GM12878 (cell line): ENCODE measurements around the gene TIMP4. TPM values are rescaled to one million over a fixed set of nuclear protein-coding genes. Genes with fewer than 3 reads are reported as not detected.

Experiments
- ATAC-seq: fragments of 200-7000 bp; cut with Tn5 transposase; 3 replicates; pipeline ENCODE4 v1.9.1; 2020; ENCODE audit warnings: mild to moderate bottlenecking, moderate library complexity
- BruUV-seq: library from RNA; stranded (reverse); fragments of 400-500 nt; replicated peaks from 2 replicates; lab custom pipeline; 2021; lab: Mats Ljungman, UMichigan
- CTCF ChIA-PET: fragments of 300-600 bp; sonication (Branson Sonifier 250); formaldehyde crosslinking; extraction: SDS; loops from one replicate; lab custom pipeline; 2021; ENCODE audit warnings: inconsistent platforms; lab: Yijun Ruan, JAX
- POLR2A ChIA-PET: fragments of 350-600 bp; formaldehyde crosslinking; extraction: SDS; loops from one replicate; lab custom pipeline; 2021; ENCODE audit warnings: inconsistent platforms; lab: Charles Lee
- RAD21 ChIA-PET: fragments of 300-600 bp; sonication (Branson Sonifier 250); formaldehyde crosslinking; loops from one replicate; lab custom pipeline; 2023; ENCODE audit warnings: antibody characterized with exemption; ENCODE audit not compliant: unreplicated experiment; lab: Charles Lee
- SMC1A ChIA-PET: fragments of 300-600 bp; sonication (Branson Sonifier 250); formaldehyde crosslinking; loops from one replicate; lab custom pipeline; 2023; ENCODE audit not compliant: unreplicated experiment, uncharacterized antibody; lab: Charles Lee
- DNase-seq: peaks from one replicate; pipeline ENCODE4 v3.0.0-alpha.2; 2011; ENCODE audit warnings: low read depth, low spot score
- FAIRE-seq: peaks from 3 replicates; lab custom pipeline; 2011; peaks lifted over from hg19 to GRCh38; lab: Jason Lieb, UNC
- H2AFZ ChIP-seq: 2 replicates; pipeline ENCODE4 v1.6.0; 2011; ENCODE audit warnings: low read depth, low read length, control low read depth; ENCODE audit not compliant: control insufficient read depth
- H3K27ac ChIP-seq: 2 replicates; pipeline ENCODE4 v1.5.1; 2011; ENCODE audit warnings: control low read depth; ENCODE audit not compliant: control insufficient read depth, insufficient read depth
- H3K27me3 ChIP-seq, 2 experiments: replicated peaks in 1 of 2; 2 replicates each; pipeline versions ENCODE4 v1.6.0 to v1.6.1; 2011; ENCODE audit warnings: low read length in 1 of 2; ENCODE audit not compliant: control insufficient read depth in 2 of 2, insufficient read depth in 2 of 2
- H3K36me3 ChIP-seq, 2 experiments: 2 replicates each; pipeline ENCODE4 v1.5.1; 2011; ENCODE audit warnings: low read length in 1 of 2; ENCODE audit not compliant: control insufficient read depth in 2 of 2, insufficient read depth in 2 of 2
- H3K4me1 ChIP-seq: 2 replicates; pipeline ENCODE4 v1.6.1; 2011; ENCODE audit warnings: mild to moderate bottlenecking, low read length, moderate library complexity, mixed read lengths; ENCODE audit not compliant: control insufficient read depth, insufficient read depth
- H3K4me2 ChIP-seq: 2 replicates; pipeline ENCODE4 v1.6.0; 2011; ENCODE audit warnings: control low read depth; ENCODE audit not compliant: control insufficient read depth, insufficient read depth
- H3K4me3 ChIP-seq: fragments of 200-600 bp; sonication (generic); 2 replicates; pipeline ENCODE4 v1.5.1; 2016
- H3K79me2 ChIP-seq: 2 replicates; pipeline ENCODE4 v1.6.0; 2011; ENCODE audit warnings: low read length; ENCODE audit not compliant: control insufficient read depth, insufficient read depth
- H3K9ac ChIP-seq: 2 replicates; pipeline ENCODE4 v1.8.0; 2011; ENCODE audit warnings: low read length, control low read depth, mixed read lengths; ENCODE audit not compliant: control insufficient read depth, insufficient read depth
- H3K9me3 ChIP-seq: replicated peaks from 3 replicates; pipeline ENCODE4 v1.5.1; 2011; ENCODE audit warnings: mild to moderate bottlenecking, low read length; ENCODE audit not compliant: control insufficient read depth, insufficient read depth
- H4K20me1 ChIP-seq: 2 replicates; pipeline ENCODE4 v1.6.0; 2011; ENCODE audit not compliant: control insufficient read depth, insufficient read depth
- CREM ChIP-seq: IDR thresholded peaks from 2 replicates; pipeline ENCODE4 v1.6.1; 2014; ENCODE audit warnings: antibody characterized with exemption, low read depth
- NFXL1 ChIP-seq: fragments of 450-650 bp; IDR thresholded peaks from 2 replicates; pipeline ENCODE4 v1.6.1; 2017; ENCODE audit warnings: antibody characterized with exemption, mild to moderate bottlenecking, borderline replicate concordance
- POLR2AphosphoS2 ChIP-seq: IDR thresholded peaks from 2 replicates; pipeline ENCODE4 v1.6.1; 2011; ENCODE audit warnings: low read depth, mild to moderate bottlenecking, low read length, improper control_type of control experiment, moderate library complexity
- ZBED1 ChIP-seq: IDR thresholded peaks from 2 replicates; pipeline ENCODE4 v1.6.1; 2016; ENCODE audit warnings: borderline replicate concordance
- WGBS: methylation state at CpG from one replicate; pipeline ENCODE4 v1.1.6; 2016; ENCODE audit warnings: low lambda C conversion rate; ENCODE audit not compliant: insufficient replicate concordance, insufficient coverage; ENCODE audit errors: missing lambda C conversion rate; 5-methylcytosine and 5-hydroxymethylcytosine counted together
- in situ Hi-C: fragments of 300-500 bp; cut with MboI; formaldehyde crosslinking; loops from 9 replicates; pipeline ENCODE4 v1.14.3; 2018; ENCODE audit warnings: mixed read lengths
- intact Hi-C: fragments of 100-400 bp; cut with micrococcal nuclease; formaldehyde crosslinking; loops from one replicate; pipeline ENCODE4 v1.14.2; 2022; ENCODE audit not compliant: unreplicated experiment
- polyA plus RNA-seq, 11 experiments: library from polyadenylated mRNA; depleted of rRNA in 4 of 11; unstranded in 6 of 11; stranded (reverse) in 5 of 11; fragments of >200 nt; fragmentation: Nextera tagmentation in 4 of 11; fragmentation: Illumina TruSeq in 1 of 11; extraction: Ambion mirVana in 4 of 11; extraction: Trizol in 1 of 11; gene quantifications; 1 replicate in 1 of 11; 2 replicates in 10 of 11; pipeline versions ENCODE4 v1.2.1 to v1.2.3, GENCODE V29; 2011 to 2016; ENCODE audit warnings: inconsistent platforms in 2 of 11, missing spikeins in 2 of 11, low read depth in 1 of 11
- total RNA-seq, 4 experiments: library from RNA; depleted of rRNA in 3 of 4; stranded (reverse); fragments of >200 nt in 3 of 4; fragmentation: Illumina TruSeq in 1 of 4; extraction: Trizol in 1 of 4; gene quantifications; 2 replicates each; pipeline versions ENCODE4 v1.2.1 to v1.2.3, GENCODE V29; 2013 to 2021
- TF ChIP-seq, protein P1 (sequence below): fragments of 450-650 bp; IDR thresholded peaks from 2 replicates; pipeline ENCODE4 v1.6.1; 2017; ENCODE audit warnings: mild to moderate bottlenecking, moderate library complexity
- TF ChIP-seq, protein P2 (sequence below): fragments of 450-650 bp; IDR thresholded peaks from 2 replicates; pipeline ENCODE4 v1.6.1; 2016; ENCODE audit warnings: mild to moderate bottlenecking
- TF ChIP-seq, protein P3 (sequence below): IDR thresholded peaks from 2 replicates; pipeline ENCODE4 v1.6.1; 2012; ENCODE audit warnings: mild to moderate bottlenecking, low read depth, low read length
- TF ChIP-seq, protein P4 (sequence below): IDR thresholded peaks from 2 replicates; pipeline ENCODE4 v1.6.1; 2011; ENCODE audit warnings: low read depth, mild to moderate bottlenecking, low read length, moderate library complexity, borderline replicate concordance; ENCODE audit errors: extremely low read depth

The TIMP4 gene
- total and polyA plus RNA-seq, 10 of the 15 experiments (the other 5 are each of a cell fraction or from before 2014, with no cell fraction given), result 0.07 TPM; not detected in 9

DNA sequence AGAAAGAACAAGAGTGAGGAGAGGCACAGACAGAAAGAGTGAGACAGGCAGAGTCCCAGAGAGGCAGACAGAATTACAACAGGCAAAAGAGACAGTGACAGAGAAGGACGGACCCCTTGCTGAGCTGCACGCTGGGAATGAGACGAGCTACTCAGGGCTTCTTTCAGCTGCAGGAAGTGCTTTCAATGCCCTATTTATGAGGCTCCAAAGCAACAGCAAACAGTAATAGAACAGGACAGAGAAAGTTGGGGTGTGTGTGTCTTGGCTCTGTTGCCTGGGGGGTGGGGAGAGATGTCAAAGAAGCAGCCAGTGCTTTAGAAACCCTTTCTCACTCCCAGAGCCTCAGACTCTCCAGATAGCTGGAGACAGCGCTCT lies 502 bp upstream of the TIMP4 start:
- no peak for DNase-seq
- H3K9ac ChIP-seq, result no peak overlapping the region
- RAD21 ChIA-PET, result interaction anchor here (1.1 kb wide), 1 partner anchor 16 kb away, joined by 4 read pairs; no protein-coding TSS in a partner anchor

DNA sequence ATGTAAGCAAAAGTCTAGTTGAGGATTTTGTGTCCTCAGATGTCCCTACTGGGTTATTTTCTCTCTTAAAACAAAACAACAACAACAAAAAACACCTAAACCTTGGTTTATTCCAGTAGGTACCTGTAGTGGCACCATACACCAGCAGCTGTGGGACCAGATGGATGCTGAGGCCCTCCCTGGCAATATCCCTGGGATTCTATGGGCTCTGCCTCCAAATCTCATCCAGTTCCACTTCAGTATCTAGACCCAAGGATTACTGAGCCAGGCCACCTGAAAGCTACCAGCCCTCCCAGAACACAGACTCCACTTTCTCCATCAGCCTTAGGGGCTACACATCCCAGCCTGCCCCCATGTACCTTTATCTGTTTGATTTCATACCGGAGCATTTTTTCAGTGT lies 1.7 kb downstream of the TIMP4 start:
- Histone ChIP-seq H3K9ac (no peak overlapping the region), H3K36me3 (no peaks in the 10 kb centered on the region), H4K20me1 (no peaks in the 10 kb centered on the region), H3K4me2 (no peak overlapping the region), H3K27me3 (peaks cover 0 to 1% of the 10 kb centered on the region in 2 experiments; a peak in 3 of 4 replicates), H3K4me1 (no peaks in the 10 kb centered on the region), H3K27ac (no peak overlapping the region), H2AFZ (no peak overlapping the region), H3K4me3 (no peak overlapping the region), H3K79me2 (no peaks in the 10 kb centered on the region), H3K9me3 (no peaks in the 10 kb centered on the region)
- DNase-seq (no peak), ATAC-seq (no peak), FAIRE-seq (no peak)
- BruUV-seq, result no TSS peak
- ChIA-PET CTCF (interaction anchor here (1.7 to 3.9 kb wide), 2 partner anchors 20 to 38 kb away, joined by 5 to 21 read pairs; no protein-coding TSS in a partner anchor), SMC1A (no interaction called here), RAD21 (no interaction called here), POLR2A (no interaction called here)
- in situ Hi-C loops (no loop called here), intact Hi-C loops (no loop called here)
- 95% methylated on average over 1 of the region's 1 CpG for WGBS
- TF ChIP-seq, protein P1, sequence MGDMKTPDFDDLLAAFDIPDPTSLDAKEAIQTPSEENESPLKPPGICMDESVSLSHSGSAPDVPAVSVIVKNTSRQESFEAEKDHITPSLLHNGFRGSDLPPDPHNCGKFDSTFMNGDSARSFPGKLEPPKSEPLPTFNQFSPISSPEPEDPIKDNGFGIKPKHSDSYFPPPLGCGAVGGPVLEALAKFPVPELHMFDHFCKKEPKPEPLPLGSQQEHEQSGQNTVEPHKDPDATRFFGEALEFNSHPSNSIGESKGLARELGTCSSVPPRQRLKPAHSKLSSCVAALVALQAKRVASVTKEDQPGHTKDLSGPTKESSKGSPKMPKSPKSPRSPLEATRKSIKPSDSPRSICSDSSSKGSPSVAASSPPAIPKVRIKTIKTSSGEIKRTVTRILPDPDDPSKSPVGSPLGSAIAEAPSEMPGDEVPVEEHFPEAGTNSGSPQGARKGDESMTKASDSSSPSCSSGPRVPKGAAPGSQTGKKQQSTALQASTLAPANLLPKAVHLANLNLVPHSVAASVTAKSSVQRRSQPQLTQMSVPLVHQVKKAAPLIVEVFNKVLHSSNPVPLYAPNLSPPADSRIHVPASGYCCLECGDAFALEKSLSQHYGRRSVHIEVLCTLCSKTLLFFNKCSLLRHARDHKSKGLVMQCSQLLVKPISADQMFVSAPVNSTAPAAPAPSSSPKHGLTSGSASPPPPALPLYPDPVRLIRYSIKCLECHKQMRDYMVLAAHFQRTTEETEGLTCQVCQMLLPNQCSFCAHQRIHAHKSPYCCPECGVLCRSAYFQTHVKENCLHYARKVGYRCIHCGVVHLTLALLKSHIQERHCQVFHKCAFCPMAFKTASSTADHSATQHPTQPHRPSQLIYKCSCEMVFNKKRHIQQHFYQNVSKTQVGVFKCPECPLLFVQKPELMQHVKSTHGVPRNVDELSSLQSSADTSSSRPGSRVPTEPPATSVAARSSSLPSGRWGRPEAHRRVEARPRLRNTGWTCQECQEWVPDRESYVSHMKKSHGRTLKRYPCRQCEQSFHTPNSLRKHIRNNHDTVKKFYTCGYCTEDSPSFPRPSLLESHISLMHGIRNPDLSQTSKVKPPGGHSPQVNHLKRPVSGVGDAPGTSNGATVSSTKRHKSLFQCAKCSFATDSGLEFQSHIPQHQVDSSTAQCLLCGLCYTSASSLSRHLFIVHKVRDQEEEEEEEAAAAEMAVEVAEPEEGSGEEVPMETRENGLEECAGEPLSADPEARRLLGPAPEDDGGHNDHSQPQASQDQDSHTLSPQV, result no peak
- TF ChIP-seq, protein P2, sequence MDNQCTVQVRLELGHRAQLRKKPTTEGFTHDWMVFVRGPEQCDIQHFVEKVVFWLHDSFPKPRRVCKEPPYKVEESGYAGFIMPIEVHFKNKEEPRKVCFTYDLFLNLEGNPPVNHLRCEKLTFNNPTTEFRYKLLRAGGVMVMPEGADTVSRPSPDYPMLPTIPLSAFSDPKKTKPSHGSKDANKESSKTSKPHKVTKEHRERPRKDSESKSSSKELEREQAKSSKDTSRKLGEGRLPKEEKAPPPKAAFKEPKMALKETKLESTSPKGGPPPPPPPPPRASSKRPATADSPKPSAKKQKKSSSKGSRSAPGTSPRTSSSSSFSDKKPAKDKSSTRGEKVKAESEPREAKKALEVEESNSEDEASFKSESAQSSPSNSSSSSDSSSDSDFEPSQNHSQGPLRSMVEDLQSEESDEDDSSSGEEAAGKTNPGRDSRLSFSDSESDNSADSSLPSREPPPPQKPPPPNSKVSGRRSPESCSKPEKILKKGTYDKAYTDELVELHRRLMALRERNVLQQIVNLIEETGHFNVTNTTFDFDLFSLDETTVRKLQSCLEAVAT, result no peak
- TF ChIP-seq, protein P3, sequence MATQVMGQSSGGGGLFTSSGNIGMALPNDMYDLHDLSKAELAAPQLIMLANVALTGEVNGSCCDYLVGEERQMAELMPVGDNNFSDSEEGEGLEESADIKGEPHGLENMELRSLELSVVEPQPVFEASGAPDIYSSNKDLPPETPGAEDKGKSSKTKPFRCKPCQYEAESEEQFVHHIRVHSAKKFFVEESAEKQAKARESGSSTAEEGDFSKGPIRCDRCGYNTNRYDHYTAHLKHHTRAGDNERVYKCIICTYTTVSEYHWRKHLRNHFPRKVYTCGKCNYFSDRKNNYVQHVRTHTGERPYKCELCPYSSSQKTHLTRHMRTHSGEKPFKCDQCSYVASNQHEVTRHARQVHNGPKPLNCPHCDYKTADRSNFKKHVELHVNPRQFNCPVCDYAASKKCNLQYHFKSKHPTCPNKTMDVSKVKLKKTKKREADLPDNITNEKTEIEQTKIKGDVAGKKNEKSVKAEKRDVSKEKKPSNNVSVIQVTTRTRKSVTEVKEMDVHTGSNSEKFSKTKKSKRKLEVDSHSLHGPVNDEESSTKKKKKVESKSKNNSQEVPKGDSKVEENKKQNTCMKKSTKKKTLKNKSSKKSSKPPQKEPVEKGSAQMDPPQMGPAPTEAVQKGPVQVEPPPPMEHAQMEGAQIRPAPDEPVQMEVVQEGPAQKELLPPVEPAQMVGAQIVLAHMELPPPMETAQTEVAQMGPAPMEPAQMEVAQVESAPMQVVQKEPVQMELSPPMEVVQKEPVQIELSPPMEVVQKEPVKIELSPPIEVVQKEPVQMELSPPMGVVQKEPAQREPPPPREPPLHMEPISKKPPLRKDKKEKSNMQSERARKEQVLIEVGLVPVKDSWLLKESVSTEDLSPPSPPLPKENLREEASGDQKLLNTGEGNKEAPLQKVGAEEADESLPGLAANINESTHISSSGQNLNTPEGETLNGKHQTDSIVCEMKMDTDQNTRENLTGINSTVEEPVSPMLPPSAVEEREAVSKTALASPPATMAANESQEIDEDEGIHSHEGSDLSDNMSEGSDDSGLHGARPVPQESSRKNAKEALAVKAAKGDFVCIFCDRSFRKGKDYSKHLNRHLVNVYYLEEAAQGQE, result no peak
- no peak for TF ChIP-seq CREM

More for the DNA sequence above, 502 bp upstream of the TIMP4 start:
- FAIRE-seq (no peak), ATAC-seq (no peak)
- no TSS peak for BruUV-seq
- Histone ChIP-seq H3K4me3 (no peak overlapping the region), H2AFZ (no peak overlapping the region), H3K9me3 (no peaks in the 10 kb centered on the region), H4K20me1 (no peaks in the 10 kb centered on the region), H3K79me2 (no peaks in the 10 kb centered on the region), H3K36me3 (no peaks in the 10 kb centered on the region), H3K4me1 (no peaks in the 10 kb centered on the region), H3K27ac (no peak overlapping the region), H3K4me2 (no peak overlapping the region), H3K27me3 (peaks cover 0 to 1% of the 10 kb centered on the region in 2 experiments; a peak in 2 of 4 replicates)
- POLR2A ChIA-PET, result no interaction called here
- SMC1A ChIA-PET, result interaction anchor here (2.3 kb wide), 1 partner anchor 23 kb away, joined by 6 read pairs; no protein-coding TSS in a partner anchor
- TF ChIP-seq POLR2AphosphoS2 (no peak), NFXL1 (no peak), ZBED1 (no peak)
- TF ChIP-seq, protein P4, sequence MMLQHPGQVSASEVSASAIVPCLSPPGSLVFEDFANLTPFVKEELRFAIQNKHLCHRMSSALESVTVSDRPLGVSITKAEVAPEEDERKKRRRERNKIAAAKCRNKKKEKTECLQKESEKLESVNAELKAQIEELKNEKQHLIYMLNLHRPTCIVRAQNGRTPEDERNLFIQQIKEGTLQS, result no peak
- CTCF ChIA-PET, result interaction anchor here (1.5 kb wide), 1 partner anchor 24 kb away, joined by 4 read pairs; no protein-coding TSS in a partner anchor
- 74% methylated on average over 4 of the region's 4 CpGs for WGBS
- intact Hi-C loops (no loop called here), in situ Hi-C loops (no loop called here)
